HG03558 (cell line): ENCODE data around the gene TP73.

Experiments used
- ATAC-seq: cut with Tn5 transposase; IDR thresholded peaks from one replicate; pipeline ENCODE4 v1.9.1; 2021; ENCODE audit warnings: moderate number of reproducible peaks; ENCODE audit not compliant: unreplicated experiment; ENCODE audit errors: extremely low read depth

TP73 gene

GRCh38 chr1:3681898-3682806, 29.8 kb downstream of the TP73 start:
- no peak for ATAC-seq

GRCh38 chr1:3683197-3683596, 30.9 kb downstream of the TP73 start:
- ATAC-seq, result no peak

GRCh38 chr1:3683992-3684391, 31.7 kb downstream of the TP73 start:
- ATAC-seq, result no peak

GRCh38 chr1:3685222-3685621, 32.9 kb downstream of the TP73 start:
- no peak for ATAC-seq

GRCh38 chr1:3685906-3686305, 33.6 kb downstream of the TP73 start:
- ATAC-seq, result no peak

- no peak for ATAC-seq
These were observed 35.2 kb downstream of the TP73 start for GRCh38 chr1:3687504-3687903.

- no peak for ATAC-seq
These were observed 36.2 kb downstream of the TP73 start for GRCh38 chr1:3688356-3689137.

GRCh38 chr1:3689138-3689750, 36.9 kb downstream of the TP73 start:
- no peak for ATAC-seq

GRCh38 chr1:3690282-3691065, 38.2 kb downstream of the TP73 start:
- no peak for ATAC-seq

GRCh38 chr1:3691421-3692204, 39.3 kb downstream of the TP73 start:
- no peak for ATAC-seq

- no peak for ATAC-seq
These were observed 40.3 kb downstream of the TP73 start for GRCh38 chr1:3692598-3692997.

GRCh38 chr1:3693321-3693720, 41.0 kb downstream of the TP73 start:
- no peak for ATAC-seq

GRCh38 chr1:3695326-3696217, 43.3 kb downstream of the TP73 start:
- ATAC-seq, result no peak

- ATAC-seq, result no peak
These were observed 44.4 kb downstream of the TP73 start for GRCh38 chr1:3696689-3697088.

GRCh38 chr1:3697104-3697503, 44.8 kb downstream of the TP73 start:
- ATAC-seq, result no peak

GRCh38 chr1:3697810-3698209, 45.5 kb downstream of the TP73 start:
- ATAC-seq, result no peak

GRCh38 chr1:3698660-3699408, 46.5 kb downstream of the TP73 start:
- no peak for ATAC-seq

- no peak for ATAC-seq
These were observed 47.3 kb downstream of the TP73 start for GRCh38 chr1:3699596-3699995.
